SH-SY5Y (cell line): ENCODE data around the gene LONRF3.

Source experiments
- GATA2 ChIP-seq: IDR thresholded peaks from 2 replicates; pipeline ENCODE4 v1.6.1; 2011; ENCODE audit warnings: mild to moderate bottlenecking, low read depth, low read length
- GATA3 ChIP-seq: IDR thresholded peaks from 2 replicates; pipeline ENCODE4 v1.6.1; 2011; ENCODE audit warnings: low read depth, mild to moderate bottlenecking, low read length, moderate library complexity

- TF ChIP-seq GATA3: no peak
- no peak for TF ChIP-seq GATA2
These were observed 14.5 kb downstream of the LONRF3 start for GRCh38 chrX:118988911-118989310.
